Esophagus muscularis mucosa (tissue), 2 donors: ENCODE results near the gene CNTROB.

Source experiments
- POLR2A ChIP-seq: fragments of 450-650 bp; IDR thresholded peaks from one replicate; pipeline ENCODE4 v1.6.1; 2017; ENCODE audit warnings: antibody characterized with exemption, moderate library complexity, mild to moderate bottlenecking, low read depth
- POLR2AphosphoS5 ChIP-seq, 2 donors: sonication (generic); formaldehyde crosslinking; IDR thresholded peaks; one replicate each; pipeline ENCODE4 v1.6.1; 2017; ENCODE audit warnings: antibody characterized with exemption in 2 of 2

- TF ChIP-seq POLR2AphosphoS5 (IDR thresholded peaks at IDR 0.05) (peak in 1 of 2 donors; percentile 66), POLR2A (no peak)
Measured at GRCh38 chr17:7989781-7990655, 58.0 kb downstream of the CNTROB start.
